GM23338 (cell line): ENCODE data around the gene MLC1.

ENCODE experiments used
- CTCF ChIP-seq, 2 experiments: fragments of 200-600 bp in 1 of 2; sonication (generic) in 1 of 2; conservative IDR thresholded peaks; 2 replicates each; pipeline versions ENCODE4 v1.5.1 to v1.6.1; 2016 to 2017; ENCODE audit warnings: antibody characterized with exemption in 2 of 2, low read depth in 2 of 2, mild to moderate bottlenecking in 2 of 2, moderate library complexity in 1 of 2
- ETS1 ChIP-seq: IDR thresholded peaks from 2 replicates; pipeline ENCODE4 v1.6.1; 2016; ENCODE audit warnings: antibody characterized with exemption
- EZH2 ChIP-seq: fragments of 200-600 bp; sonication (generic); IDR thresholded peaks from one replicate; pipeline ENCODE4 v1.8.0; 2017; ENCODE audit warnings: antibody characterized with exemption, mild to moderate bottlenecking, low read depth; ENCODE audit not compliant: unreplicated experiment
- POLR2AphosphoS5 ChIP-seq: IDR thresholded peaks from 2 replicates; pipeline ENCODE4 v1.6.1; 2016; ENCODE audit warnings: antibody characterized with exemption, low read depth
- REST ChIP-seq: IDR thresholded peaks from one replicate; pipeline ENCODE4 v1.6.1; 2018; ENCODE audit warnings: antibody characterized with exemption; ENCODE audit not compliant: unreplicated experiment
- ZNF331 ChIP-seq: fragments of 250-450 bp; sonication (Bioruptor Pico); IDR thresholded peaks from 2 replicates; pipeline ENCODE4 v1.5.0; 2020; ENCODE audit warnings: low read depth, mild to moderate bottlenecking, moderate library complexity

- TF ChIP-seq CTCF (conservative IDR thresholded peaks at IDR 0.05; ENCODE audit: low read depth in 2 of 2) (no peak), REST (no peak), EZH2 (no peak), ETS1 (no peak), ZNF331 (CRISPR knock-in tag) (no peak), POLR2AphosphoS5 (no peak)
Observed at GRCh38 chr22:50114221-50115021, 29.2 kb upstream of the MLC1 start.
